ENCODE data around the gene RBP2.

RBP2 gene

DNA sequence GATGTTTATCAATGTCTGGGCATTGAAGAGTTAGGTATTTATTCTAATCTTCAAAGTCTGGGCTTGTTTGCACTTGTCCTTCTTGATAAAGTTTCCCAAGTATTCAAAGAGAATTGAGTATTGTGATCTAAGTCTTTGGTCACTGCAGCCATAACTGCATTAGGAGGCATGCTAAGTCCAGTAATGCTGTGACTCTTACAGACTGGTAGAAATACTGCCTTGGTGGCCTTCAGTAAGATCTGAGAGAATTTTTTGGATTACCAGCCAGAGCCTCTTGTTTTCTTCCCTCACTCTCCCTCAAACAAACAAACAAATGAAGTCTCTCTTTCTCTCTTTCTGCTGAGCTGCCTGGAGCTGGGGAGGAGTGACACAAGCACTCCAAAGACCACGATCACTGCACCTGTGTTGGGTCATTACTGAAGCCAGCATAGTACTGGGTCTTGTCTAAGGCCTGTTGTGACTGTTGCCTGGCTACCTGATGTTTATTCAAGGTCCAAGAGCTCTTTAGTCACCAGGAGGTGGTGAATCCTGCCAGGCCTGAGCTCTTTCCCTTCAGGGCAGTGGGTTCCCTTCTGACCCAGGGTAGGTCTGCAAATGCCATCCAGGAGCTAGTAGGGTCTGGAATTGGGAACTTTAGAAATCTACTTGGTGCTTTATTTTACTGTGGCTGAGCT, 14.8 kb upstream of the RBP2 start:
- no peak for DNase-seq (ENCODE audit: extremely low spot score)
- ChIA-PET POLR2A (no interaction called here), CTCF (interaction anchor here (1.4 kb wide), 1 partner anchor 15 kb away, joined by 3 read pairs; the partner anchor contains the start of gene RBP2)
- no peak for TF ChIP-seq CTCF (IDR thresholded peaks at IDR 0.05; ENCODE audit: control extremely low read depth, extremely low read depth, low read depth, missing control alignments)

DNA sequence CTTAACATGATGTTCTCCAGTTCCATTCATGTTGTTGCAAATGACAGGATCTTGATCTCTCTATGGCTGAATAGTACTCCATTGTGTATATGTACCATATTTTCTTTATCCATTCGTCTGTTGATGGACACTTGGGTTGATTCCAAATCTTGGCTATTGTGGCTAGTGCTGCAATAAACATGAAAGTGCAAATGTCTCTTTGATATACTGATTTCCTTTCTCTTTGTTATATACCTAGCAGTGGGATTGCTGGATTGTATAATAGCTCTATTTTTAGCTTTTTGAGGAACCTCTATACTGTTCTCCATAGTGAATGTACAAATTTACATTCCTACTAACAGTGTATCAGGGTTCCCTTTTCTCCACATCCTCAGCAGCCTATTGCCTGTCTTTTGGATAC, 5.9 kb upstream of the RBP2 start:
- DNase-seq (ENCODE audit: extremely low spot score), result no peak
- ChIA-PET POLR2A (no interaction called here), CTCF (no interaction called here)
- TF ChIP-seq CTCF (IDR thresholded peaks at IDR 0.05; ENCODE audit: control extremely low read depth, extremely low read depth, low read depth, missing control alignments), result no peak

DNA sequence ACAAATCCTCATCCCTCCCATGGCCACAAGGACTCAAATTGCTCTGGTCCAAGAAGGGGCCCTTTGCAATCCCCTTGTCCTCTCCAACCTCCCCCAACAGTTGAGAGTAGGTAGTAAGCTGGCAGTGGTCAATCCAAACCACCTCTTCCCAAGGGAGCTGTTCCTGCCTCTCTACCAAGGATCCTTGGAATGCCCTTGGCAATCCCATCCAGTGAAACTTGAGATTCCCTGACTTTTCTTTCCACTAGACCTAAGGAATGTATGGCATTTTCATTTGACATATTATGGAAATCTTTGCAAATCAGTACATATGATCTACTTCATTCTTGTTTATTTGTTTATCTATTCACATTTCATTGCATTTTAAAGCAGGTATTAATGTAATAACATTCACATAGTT, 4.8 kb upstream of the RBP2 start:
- POLR2A ChIA-PET, result no interaction called here
- no peak for DNase-seq (ENCODE audit: extremely low spot score)
- CTCF ChIA-PET, result interaction anchor here (1.5 kb wide), 1 partner anchor 8 kb away, joined by 4 read pairs; no protein-coding TSS in a partner anchor
- no peak for TF ChIP-seq CTCF (IDR thresholded peaks at IDR 0.05; ENCODE audit: control extremely low read depth, extremely low read depth, low read depth, missing control alignments)

GRCh38 chr3:139480585-139480984, 4.3 kb upstream of the RBP2 start:
- no peak for DNase-seq (ENCODE audit: extremely low spot score)
- TF ChIP-seq CTCF (IDR thresholded peaks at IDR 0.05; ENCODE audit: control extremely low read depth, extremely low read depth, low read depth, missing control alignments), result no peak
- ChIA-PET POLR2A (no interaction called here), CTCF (interaction anchor here (1.5 kb wide), 1 partner anchor 9 kb away, joined by 4 read pairs; no protein-coding TSS in a partner anchor)

GRCh38 chr3:139477710-139478640, 1.7 kb upstream of the RBP2 start:
- no peak for TF ChIP-seq CTCF (IDR thresholded peaks at IDR 0.05; ENCODE audit: control extremely low read depth, extremely low read depth, low read depth, missing control alignments)
- DNase-seq (ENCODE audit: extremely low spot score), result no peak
- CTCF ChIA-PET, result interaction anchor here (0.9 to 2.9 kb wide), 3 partner anchors 11 to 33 kb away, joined by 3 to 11 read pairs (median 4); no protein-coding TSS in a partner anchor
- POLR2A ChIA-PET, result no interaction called here

GRCh38 chr3:139473155-139473771, 3.1 kb downstream of the RBP2 start:
- CTCF ChIA-PET, result no interaction called here
- TF ChIP-seq CTCF (IDR thresholded peaks at IDR 0.05; ENCODE audit: control extremely low read depth, extremely low read depth, low read depth, missing control alignments), result no peak
- POLR2A ChIA-PET, result no interaction called here
- no peak for DNase-seq (ENCODE audit: extremely low spot score)
